ENCODE data around the gene C1D. TPM values are rescaled to one million over a fixed set of nuclear protein-coding genes. Genes with fewer than 3 reads are reported as not detected.

Gene C1D
- total RNA-seq, 1 experiment from 2014 or later: 21.3 TPM

GRCh38 chr2:68018727-68019126 lies 44.1 kb downstream of the C1D start:
- CTCF ChIA-PET: no interaction called here
- DNase-seq (ENCODE audit: low spot score): no peak
- TF ChIP-seq EZH2 (IDR thresholded peaks at IDR 0.05; ENCODE audit: borderline replicate concordance, low read depth, low read length, poor library complexity, severe bottlenecking) (no peak), CTCF (conservative IDR thresholded peaks at IDR 0.05; ENCODE audit: low read depth, low read length) (no peak)

GRCh38 chr2:68009526-68009925 lies 53.3 kb downstream of the C1D start:
- TF ChIP-seq EZH2 (IDR thresholded peaks at IDR 0.05; ENCODE audit: borderline replicate concordance, low read depth, low read length, poor library complexity, severe bottlenecking) (no peak), CTCF (conservative IDR thresholded peaks at IDR 0.05; ENCODE audit: low read depth, low read length) (no peak)
- BruUV-seq (replicated peaks): no TSS peak
- Histone ChIP-seq H3K4me1 (ENCODE audit: insufficient read depth, low read length, poor library complexity, severe bottlenecking) (no peaks in the 10 kb centered on the region), H3K27ac (ENCODE audit: low read depth, low read length, poor library complexity, severe bottlenecking) (no peak overlapping the region), H3K36me3 (ENCODE audit: insufficient read depth, low read length, poor library complexity, severe bottlenecking) (no peaks in the 10 kb centered on the region), H3K9me3 (ENCODE audit: low read depth, low read length, poor library complexity, severe bottlenecking) (no peaks in the 10 kb centered on the region), H3K27me3 (replicated peaks; ENCODE audit: insufficient read depth, low read depth, low read length, poor library complexity) (no peaks in the 10 kb centered on the region), H3K4me3 (ENCODE audit: low read depth, low read length, poor library complexity, severe bottlenecking) (no peak overlapping the region)
- intact Hi-C loops (cut with micrococcal nuclease; ENCODE audit: unreplicated experiment): no loop called here
- ChIA-PET CTCF (no interaction called here), POLR2A (ENCODE audit: low non-redundant PET) (no interaction called here)
- DNase-seq (ENCODE audit: low spot score): no peak

More at GRCh38 chr2:68018727-68019126, 44.1 kb downstream of the C1D start:
- Histone ChIP-seq H3K9me3 (ENCODE audit: low read depth, low read length, poor library complexity, severe bottlenecking) (no peaks in the 10 kb centered on the region), H3K4me3 (ENCODE audit: low read depth, low read length, poor library complexity, severe bottlenecking) (no peak overlapping the region), H3K4me1 (ENCODE audit: insufficient read depth, low read length, poor library complexity, severe bottlenecking) (no peaks in the 10 kb centered on the region), H3K27me3 (replicated peaks; ENCODE audit: insufficient read depth, low read depth, low read length, poor library complexity) (no peaks in the 10 kb centered on the region), H3K27ac (ENCODE audit: low read depth, low read length, poor library complexity, severe bottlenecking) (no peak overlapping the region), H3K36me3 (ENCODE audit: insufficient read depth, low read length, poor library complexity, severe bottlenecking) (no peaks in the 10 kb centered on the region)
- intact Hi-C loops (cut with micrococcal nuclease; ENCODE audit: unreplicated experiment): no loop called here
- POLR2A ChIA-PET (ENCODE audit: low non-redundant PET): no interaction called here
- no TSS peak for BruUV-seq (replicated peaks)

- peak; percentile 23 for DNase-seq (ENCODE audit: low spot score)
- Histone ChIP-seq H3K9me3 (ENCODE audit: low read depth, low read length, poor library complexity, severe bottlenecking) (no peaks in the 10 kb centered on the region), H3K27ac (ENCODE audit: low read depth, low read length, poor library complexity, severe bottlenecking) (no peak overlapping the region), H3K4me3 (ENCODE audit: low read depth, low read length, poor library complexity, severe bottlenecking) (no peak overlapping the region), H3K36me3 (ENCODE audit: insufficient read depth, low read length, poor library complexity, severe bottlenecking) (no peaks in the 10 kb centered on the region), H3K27me3 (replicated peaks; ENCODE audit: insufficient read depth, low read depth, low read length, poor library complexity) (no peaks in the 10 kb centered on the region), H3K4me1 (ENCODE audit: insufficient read depth, low read length, poor library complexity, severe bottlenecking) (no peaks in the 10 kb centered on the region)
- TF ChIP-seq EZH2 (IDR thresholded peaks at IDR 0.05; ENCODE audit: borderline replicate concordance, low read depth, low read length, poor library complexity, severe bottlenecking) (no peak), CTCF (conservative IDR thresholded peaks at IDR 0.05; ENCODE audit: low read depth, low read length) (no peak)
- intact Hi-C loops (cut with micrococcal nuclease; ENCODE audit: unreplicated experiment): no loop called here
- no TSS peak for BruUV-seq (replicated peaks)
- ChIA-PET POLR2A (ENCODE audit: low non-redundant PET) (no interaction called here), CTCF (no interaction called here)
These were observed 62.5 kb downstream of the C1D start for GRCh38 chr2:68000170-68000825.
